CD4-positive, alpha-beta T cell treated with Interleukin-12 subunit alpha and Interleukin-12 subunit beta, for 1 hour (primary cell): ENCODE measurements around the gene ACTG1.
"Not testable (repeated sequence)": the region's sequence is repeated elsewhere in the genome, so short reads cannot be mapped to it uniquely, and the experiment has no call there.

Source experiments
- DNase-seq: peaks from one replicate; pipeline ENCODE4 v3.0.0-alpha.2; 2020

The ACTG1 gene

GRCh38 chr17:81531998-81532404, 19.4 kb upstream of the ACTG1 start:
- not testable (repeated sequence) for DNase-seq

- DNase-seq, result not testable (repeated sequence)
Measured at GRCh38 chr17:81531013-81531412, 18.4 kb upstream of the ACTG1 start.

- DNase-seq, result no peak
Measured at GRCh38 chr17:81529437-81529803, 16.8 kb upstream of the ACTG1 start.

GRCh38 chr17:81528651-81529436, 16.2 kb upstream of the ACTG1 start:
- DNase-seq, result no peak

GRCh38 chr17:81528384-81528650, 15.7 kb upstream of the ACTG1 start:
- no peak for DNase-seq

DNA sequence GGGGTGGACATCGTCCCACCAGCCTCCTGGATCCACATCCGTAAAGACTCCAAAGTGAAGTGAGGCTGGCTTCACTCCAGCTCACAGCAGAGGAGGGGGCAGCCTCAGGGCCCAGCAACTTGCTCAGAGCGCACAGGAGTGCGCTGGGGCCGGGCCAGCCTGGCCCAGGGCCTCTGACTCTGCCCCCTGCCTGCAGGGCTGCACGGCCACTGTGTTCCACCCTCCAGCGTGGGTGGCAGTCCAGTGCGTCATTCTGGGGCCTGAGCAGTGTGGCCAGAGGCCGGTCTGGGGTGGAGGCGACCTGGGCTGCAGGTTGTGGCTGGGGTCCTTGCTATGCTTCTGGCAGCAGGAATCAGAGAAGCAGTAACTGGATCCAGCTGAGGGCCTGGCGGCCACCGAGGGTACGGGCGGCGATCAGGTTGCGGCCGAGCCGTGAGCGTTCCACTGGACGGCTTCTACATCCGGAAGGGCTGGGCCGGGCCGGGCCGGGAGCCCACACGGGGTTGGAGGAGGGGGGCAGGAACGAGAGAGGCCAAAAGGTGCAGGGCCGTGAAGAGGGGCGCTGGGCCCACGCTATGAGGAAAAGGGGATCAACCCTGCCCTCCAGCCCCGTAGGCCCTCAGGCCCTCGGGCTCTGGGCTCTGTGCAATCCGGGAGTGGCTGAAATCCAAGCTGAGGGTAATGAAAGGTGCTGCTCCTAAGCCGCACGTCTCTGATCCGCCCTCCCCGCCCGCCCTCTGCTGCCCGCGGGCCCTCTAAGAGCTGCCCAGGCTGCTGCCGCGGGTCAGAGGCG, 15.2 kb upstream of the ACTG1 start, which contains the start of gene FSCN2:
Gene FSCN2 (plus strand): TSS at position 787 of the 793 bp plus-strand sequence. CDS start 155 bp downstream, outside the sequence.
- no peak for DNase-seq

DNA sequence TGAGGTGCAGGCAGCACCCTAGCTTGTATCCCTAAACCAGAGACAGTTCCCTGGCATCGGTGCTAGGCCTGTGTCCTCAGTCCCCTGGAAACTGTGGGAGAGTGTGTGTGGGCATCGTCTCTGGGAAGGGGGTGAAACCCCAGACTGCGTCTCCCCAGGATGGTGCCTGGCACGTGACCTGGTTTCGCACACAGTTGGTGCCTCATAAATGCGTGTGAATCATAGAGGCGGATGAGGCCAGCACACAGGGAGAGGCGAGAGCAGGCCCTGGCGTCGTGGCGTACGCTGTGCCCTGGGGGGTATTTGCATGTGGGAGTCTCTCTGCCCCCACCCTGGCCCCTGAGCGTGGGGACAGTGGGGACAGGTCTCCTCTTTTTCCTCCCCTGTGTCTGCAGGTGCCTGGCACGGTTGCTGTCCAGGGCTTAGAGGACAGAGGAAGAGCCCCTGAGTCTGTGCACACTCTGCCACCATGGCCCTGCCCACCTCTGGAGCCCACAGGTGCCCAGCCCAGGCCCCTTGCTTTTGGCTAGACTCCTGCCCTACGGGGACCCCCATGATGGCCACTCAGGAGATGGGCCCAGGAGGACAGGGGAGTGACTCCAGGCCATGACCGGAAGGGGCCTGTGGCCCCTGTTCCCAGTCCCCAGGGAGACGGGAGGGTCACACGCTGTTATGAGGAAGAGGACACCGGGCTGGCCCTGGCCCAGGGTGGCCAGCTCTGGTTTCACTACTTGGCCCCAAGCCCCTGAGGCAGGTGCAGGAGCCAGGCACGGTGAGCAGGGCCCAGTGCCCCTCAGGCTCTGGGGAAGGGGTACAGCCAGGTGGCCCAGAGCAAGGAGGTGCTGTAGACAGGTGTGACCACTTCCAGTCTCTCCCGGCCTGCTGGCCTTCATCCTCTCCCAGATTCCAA, 14.3 kb upstream of the ACTG1 start:
- DNase-seq, result no peak

GRCh38 chr17:81524865-81525159, 12.2 kb upstream of the ACTG1 start:
- DNase-seq, result no peak

- no peak for DNase-seq
Measured at GRCh38 chr17:81524039-81524864, 11.7 kb upstream of the ACTG1 start.

- DNase-seq, result no peak
Measured at GRCh38 chr17:81523402-81524038, 10.9 kb upstream of the ACTG1 start.

- DNase-seq, result no peak
Measured at GRCh38 chr17:81522491-81523401, 10.1 kb upstream of the ACTG1 start.

GRCh38 chr17:81520021-81520901, 7.7 kb upstream of the ACTG1 start:
- DNase-seq, result no peak

DNA sequence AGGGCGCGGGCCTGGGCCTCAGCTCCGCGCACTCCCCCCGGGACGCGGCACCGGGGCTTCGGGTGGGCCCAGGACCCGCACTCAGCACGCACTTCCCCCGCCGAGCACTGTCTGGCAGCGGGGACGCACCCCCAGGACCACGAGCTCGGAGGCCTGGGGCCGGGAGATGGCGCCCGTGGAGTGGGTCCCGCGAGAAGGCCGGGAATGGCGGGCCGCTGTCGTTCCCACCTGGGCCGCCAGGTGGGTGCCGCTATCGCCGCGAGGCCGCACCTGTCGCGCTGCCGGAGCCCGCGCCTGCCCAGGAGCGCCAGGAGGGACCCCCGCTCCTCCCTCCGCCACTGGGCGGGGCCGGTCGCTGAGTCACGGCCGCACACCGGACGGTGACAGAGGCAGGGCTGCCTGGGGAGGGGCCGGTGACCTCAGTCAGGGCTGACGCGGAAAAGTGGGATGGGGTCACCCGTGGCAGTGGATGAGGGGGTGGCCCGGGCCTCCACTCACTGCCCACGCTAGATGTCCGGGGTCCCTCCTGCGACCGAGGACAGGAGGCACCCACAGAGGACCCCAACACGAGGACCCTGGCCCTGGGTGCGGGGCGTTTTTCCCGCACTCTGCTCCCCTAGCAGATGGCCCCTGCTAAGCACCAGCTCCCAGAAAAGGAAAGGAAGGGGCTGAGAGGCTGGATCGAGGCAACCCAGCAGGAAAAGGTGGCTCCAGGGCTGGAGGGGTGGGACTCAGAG, 6.9 kb upstream of the ACTG1 start:
- DNase-seq, result peak; percentile 80

- no peak for DNase-seq
Measured at GRCh38 chr17:81518785-81519283, 6.2 kb upstream of the ACTG1 start.

- DNase-seq, result no peak
Measured at GRCh38 chr17:81518113-81518784, 5.7 kb upstream of the ACTG1 start.

DNA sequence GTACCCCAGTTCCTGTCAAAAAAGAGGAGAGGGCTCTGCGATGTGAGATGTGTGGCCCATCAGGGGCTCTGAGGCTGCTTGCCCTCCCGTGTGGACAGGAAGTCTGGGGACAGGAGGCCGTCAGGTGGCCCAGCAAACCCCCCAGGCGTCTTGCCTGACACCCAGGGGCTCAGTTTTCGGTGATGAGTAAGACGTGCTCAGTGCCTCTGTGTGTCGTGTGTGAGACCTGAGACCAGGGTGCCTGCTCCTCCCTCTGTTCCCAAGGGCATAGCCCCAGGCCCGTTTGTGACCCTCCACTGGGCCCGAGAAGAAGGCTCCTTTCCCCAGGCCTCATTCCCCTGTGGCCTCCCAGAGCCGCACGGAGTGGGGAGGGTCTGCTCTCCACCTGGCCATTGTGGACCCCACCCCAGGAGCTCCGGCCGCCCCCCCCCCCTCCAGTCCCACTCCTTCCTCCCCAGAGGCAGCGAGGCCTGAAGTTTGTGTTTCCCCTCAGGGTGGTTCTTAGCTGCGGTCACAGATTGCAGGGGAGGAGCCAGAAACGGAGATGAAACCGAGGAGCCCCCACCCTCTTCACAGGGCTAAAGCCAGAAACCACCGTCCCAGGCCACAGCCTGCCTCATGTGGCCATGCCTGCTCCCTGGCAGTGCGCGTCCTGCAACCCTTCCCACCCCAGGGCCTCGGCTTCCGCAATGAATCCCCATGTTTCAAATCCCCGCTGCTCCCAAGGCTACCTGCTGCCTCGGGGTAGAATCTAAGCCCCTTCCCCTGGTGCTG, 4.9 kb upstream of the ACTG1 start:
- DNase-seq, result no peak

GRCh38 chr17:81517009-81517338, 4.4 kb upstream of the ACTG1 start:
- no peak for DNase-seq

- no peak for DNase-seq
Measured at GRCh38 chr17:81516439-81516838, 3.8 kb upstream of the ACTG1 start.
